ENCODE data around the gene CPED1.

Gene CPED1

GRCh38 chr7:121001234-121001906, 12.9 kb downstream of the CPED1 start:
- Histone ChIP-seq H3K4me2 (ENCODE audit: low read depth, low read length) (no peak overlapping the region), H3K4me3 (ENCODE audit: low read length) (no peak overlapping the region), H3K27me3 (replicated peaks; ENCODE audit: insufficient read depth, low read length) (no peaks in the 10 kb centered on the region), H3K79me2 (ENCODE audit: low read length) (no peaks in the 10 kb centered on the region), H3K36me3 (replicated peaks; ENCODE audit: insufficient read depth, low read length) (no peaks in the 10 kb centered on the region), H4K20me1 (ENCODE audit: insufficient read depth, low read length) (no peaks in the 10 kb centered on the region), H3K27ac (ENCODE audit: low read length) (no peak overlapping the region), H3K9me2 (replicated peaks; ENCODE audit: insufficient read depth, low read length) (no peaks in the 10 kb centered on the region), H3K9ac (ENCODE audit: low read length) (no peak overlapping the region), H3K9me3 (replicated peaks; ENCODE audit: insufficient read depth, low read length) (no peaks in the 10 kb centered on the region), H3K4me1 (ENCODE audit: low read length) (peaks cover 33% of the 10 kb centered on the region), H2AFZ (ENCODE audit: low read length) (no peak overlapping the region), H3F3A (ENCODE audit: insufficient read depth, low read length) (peaks cover 18% of the 10 kb centered on the region; the same call in 1 of the 2 replicates)
- TF ChIP-seq EZH2phosphoT487 (IDR thresholded peaks at IDR 0.05; ENCODE audit: low read length) (no peak), CTCF (IDR thresholded peaks at IDR 0.05; ENCODE audit: low read length) (no peak), EZH2 (optimal IDR thresholded peaks at IDR 0.05; ENCODE audit: low read depth, low read length) (no peak)
- DNase-seq = no peak

- Histone ChIP-seq H3K9ac (ENCODE audit: low read length) (no peak overlapping the region), H3K9me2 (replicated peaks; ENCODE audit: insufficient read depth, low read length) (no peaks in the 10 kb centered on the region), H4K20me1 (ENCODE audit: insufficient read depth, low read length) (no peaks in the 10 kb centered on the region), H3K9me3 (replicated peaks; ENCODE audit: insufficient read depth, low read length) (no peaks in the 10 kb centered on the region), H3K4me1 (ENCODE audit: low read length) (peaks cover 25% of the 10 kb centered on the region), H2AFZ (ENCODE audit: low read length) (no peak overlapping the region), H3K4me3 (ENCODE audit: low read length) (no peak overlapping the region), H3K27ac (ENCODE audit: low read length) (no peak overlapping the region), H3K4me2 (ENCODE audit: low read depth, low read length) (no peak overlapping the region), H3K36me3 (replicated peaks; ENCODE audit: insufficient read depth, low read length) (no peaks in the 10 kb centered on the region), H3K27me3 (replicated peaks; ENCODE audit: insufficient read depth, low read length) (no peaks in the 10 kb centered on the region), H3F3A (ENCODE audit: insufficient read depth, low read length) (peaks cover 9% of the 10 kb centered on the region; the same call in 1 of the 2 replicates), H3K79me2 (ENCODE audit: low read length) (no peaks in the 10 kb centered on the region)
- DNase-seq = no peak
- TF ChIP-seq EZH2phosphoT487 (IDR thresholded peaks at IDR 0.05; ENCODE audit: low read length) = no peak
- TF ChIP-seq EZH2 (optimal IDR thresholded peaks at IDR 0.05; ENCODE audit: low read depth, low read length) = no peak
- no peak for TF ChIP-seq CTCF (IDR thresholded peaks at IDR 0.05; ENCODE audit: low read length)
These were observed 13.7 kb downstream of the CPED1 start for GRCh38 chr7:121002048-121002756.

GRCh38 chr7:121002757-121003200, 14.3 kb downstream of the CPED1 start:
- no peak overlapping the region for H2AFZ ChIP-seq (ENCODE audit: low read length)
- no peak overlapping the region for H3K27ac ChIP-seq (ENCODE audit: low read length)
- H3K79me2 ChIP-seq (ENCODE audit: low read length) = no peaks in the 10 kb centered on the region
- H3K36me3 ChIP-seq (replicated peaks; ENCODE audit: insufficient read depth, low read length) = no peaks in the 10 kb centered on the region
- H4K20me1 ChIP-seq (ENCODE audit: insufficient read depth, low read length) = no peaks in the 10 kb centered on the region
- no peak overlapping the region for H3K4me2 ChIP-seq (ENCODE audit: low read depth, low read length)
- H3K9me3 ChIP-seq (replicated peaks; ENCODE audit: insufficient read depth, low read length) = no peaks in the 10 kb centered on the region
- no peak for DNase-seq
- H3K4me3 ChIP-seq (ENCODE audit: low read length) = no peak overlapping the region
- no peaks in the 10 kb centered on the region for H3K9me2 ChIP-seq (replicated peaks; ENCODE audit: insufficient read depth, low read length)
- no peak overlapping the region for H3K9ac ChIP-seq (ENCODE audit: low read length)
- H3K27me3 ChIP-seq (replicated peaks; ENCODE audit: insufficient read depth, low read length) = no peaks in the 10 kb centered on the region
- peaks cover 22% of the 10 kb centered on the region for H3K4me1 ChIP-seq (ENCODE audit: low read length)
- H3F3A ChIP-seq (ENCODE audit: insufficient read depth, low read length) = peaks cover 7% of the 10 kb centered on the region; the same call in 1 of the 2 replicates
- no peak for TF ChIP-seq CTCF (IDR thresholded peaks at IDR 0.05; ENCODE audit: low read length)
- TF ChIP-seq EZH2phosphoT487 (IDR thresholded peaks at IDR 0.05; ENCODE audit: low read length) = no peak
- no peak for TF ChIP-seq EZH2 (optimal IDR thresholded peaks at IDR 0.05; ENCODE audit: low read depth, low read length)
